CD4-positive, alpha-beta T cell treated with Interleukin-17A for 1 hour (primary cell): ENCODE data around the gene KLHDC1.

Experiments used
- DNase-seq: peaks from one replicate; pipeline ENCODE4 v3.0.0-alpha.2; 2020

Gene KLHDC1

GRCh38 chr14:49796025-49796424 lies 103.1 kb downstream of the KLHDC1 start:
- DNase-seq, result no peak
